Right atrium auricular region (tissue), 2 donors: ENCODE results near the gene ABCC10. TPM values are rescaled to one million over a fixed set of nuclear protein-coding genes. Genes with fewer than 3 reads are reported as not detected.
"Not testable (repeated sequence)": the region's sequence is repeated elsewhere in the genome, so short reads cannot be mapped to it uniquely, and the experiment has no call there.

Experiments used
- DNase-seq: peaks from one replicate; pipeline ENCODE4 v3.0.0-alpha.2; 2019; ENCODE audit warnings: low spot score
- H3K27ac ChIP-seq, 2 donors: fragments of 200-600 bp; sonication (generic); 1 replicate in 1 of 2; 2 replicates in 1 of 2; pipeline ENCODE4 v1.5.1; 2016 to 2019
- H3K27me3 ChIP-seq, 2 donors: fragments of 200-600 bp; sonication (generic); one replicate each; pipeline versions ENCODE4 v1.5.1 to v1.6.0; 2017 to 2019
- H3K36me3 ChIP-seq: fragments of 200-600 bp; sonication (generic); one replicate; pipeline ENCODE4 v1.5.1; 2016
- H3K4me1 ChIP-seq, 2 donors: fragments of 200-600 bp; sonication (generic); one replicate each; pipeline versions ENCODE4 v1.5.1 to v1.6.0; 2017 to 2019
- H3K4me3 ChIP-seq, 2 donors: fragments of 200-600 bp; sonication (generic); 1 replicate in 1 of 2; 2 replicates in 1 of 2; pipeline ENCODE4 v1.5.1; 2017 to 2019; ENCODE audit warnings: mild to moderate bottlenecking in 1 of 2, moderate library complexity in 1 of 2
- H3K9me3 ChIP-seq, 2 donors: fragments of 200-600 bp; sonication (generic); one replicate each; pipeline ENCODE4 v1.5.1; 2019
- CTCF ChIP-seq, 2 donors: fragments of 200-600 bp; sonication (generic); IDR thresholded peaks; one replicate each; pipeline ENCODE4 v1.5.1; 2019; ENCODE audit warnings: antibody characterized with exemption in 2 of 2
- total RNA-seq, 2 donors: library from RNA; depleted of rRNA; stranded (reverse); fragments of >200 nt; gene quantifications; one replicate each; pipeline ENCODE4 v1.1.0, GENCODE V29; 2016

The ABCC10 gene
- total RNA-seq, 2 donors from 2014 or later, result 7.1 to 7.8 TPM

GRCh38 chr6:43413002-43413401, 14.3 kb upstream of the ABCC10 start:
- no peaks in the 10 kb centered on the region for H3K9me3 ChIP-seq
- no peak for TF ChIP-seq CTCF (IDR thresholded peaks at IDR 0.05)
- H3K4me1 ChIP-seq, result no peaks in the 10 kb centered on the region
- no peak for DNase-seq
- no peaks in the 10 kb centered on the region for H3K36me3 ChIP-seq
- no peak overlapping the region for H3K4me3 ChIP-seq
- no peak overlapping the region for H3K27ac ChIP-seq
- no peaks in the 10 kb centered on the region for H3K27me3 ChIP-seq

- not testable (repeated sequence) for H3K27me3 ChIP-seq, H3K4me1 ChIP-seq, H3K27ac ChIP-seq, H3K9me3 ChIP-seq, H3K4me3 ChIP-seq, DNase-seq, H3K36me3 ChIP-seq
Observed at GRCh38 chr6:43415275-43415674, 12.1 kb upstream of the ABCC10 start.

- Histone ChIP-seq H3K27ac (no peak overlapping the region), H3K4me3 (no peak overlapping the region), H3K4me1 (no peaks in the 10 kb centered on the region), H3K9me3 (no peaks in the 10 kb centered on the region), H3K36me3 (no peaks in the 10 kb centered on the region), H3K27me3 (no peaks in the 10 kb centered on the region)
- no peak for DNase-seq
- TF ChIP-seq CTCF (IDR thresholded peaks at IDR 0.05), result no peak
Observed at GRCh38 chr6:43416935-43417334, 10.4 kb upstream of the ABCC10 start.

DNA sequence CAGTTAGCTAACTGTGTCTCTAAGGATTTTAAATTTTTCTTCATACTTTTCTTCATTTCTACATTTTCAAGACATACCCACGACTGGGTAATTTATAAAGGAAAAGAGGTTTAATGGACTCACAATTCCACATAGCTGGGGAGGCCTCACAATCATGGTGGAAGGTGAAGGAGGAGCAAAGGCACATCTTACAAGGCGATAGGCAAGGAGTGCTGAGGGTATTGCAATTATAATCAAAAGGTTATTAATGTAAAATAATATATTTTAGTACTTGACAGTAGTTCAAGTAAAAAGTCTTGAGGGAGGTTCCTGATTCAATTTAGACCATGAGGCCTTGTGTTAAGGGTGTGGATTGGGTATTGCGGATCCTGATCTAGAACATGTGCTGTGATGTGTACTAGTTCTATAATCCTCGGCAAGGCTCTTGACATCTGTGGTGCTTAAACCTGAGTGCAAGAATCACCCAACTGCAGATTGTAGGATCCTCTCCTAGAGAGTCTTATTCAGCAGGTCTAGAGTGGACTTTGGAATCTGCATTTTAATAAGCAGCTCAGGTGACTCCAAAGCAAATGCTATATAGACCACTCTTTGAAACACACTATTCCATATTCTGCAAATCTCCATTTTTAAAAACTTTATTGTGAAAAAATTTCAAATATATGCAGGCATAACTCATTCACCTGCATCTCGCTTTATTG, 7.2 kb upstream of the ABCC10 start:
- Histone ChIP-seq H3K4me1 (no peaks in the 10 kb centered on the region), H3K27me3 (no peaks in the 10 kb centered on the region), H3K36me3 (no peaks in the 10 kb centered on the region), H3K4me3 (no peak overlapping the region), H3K9me3 (no peaks in the 10 kb centered on the region), H3K27ac (no peak overlapping the region)
- no peak for DNase-seq
- TF ChIP-seq CTCF (IDR thresholded peaks at IDR 0.05), result no peak

DNA sequence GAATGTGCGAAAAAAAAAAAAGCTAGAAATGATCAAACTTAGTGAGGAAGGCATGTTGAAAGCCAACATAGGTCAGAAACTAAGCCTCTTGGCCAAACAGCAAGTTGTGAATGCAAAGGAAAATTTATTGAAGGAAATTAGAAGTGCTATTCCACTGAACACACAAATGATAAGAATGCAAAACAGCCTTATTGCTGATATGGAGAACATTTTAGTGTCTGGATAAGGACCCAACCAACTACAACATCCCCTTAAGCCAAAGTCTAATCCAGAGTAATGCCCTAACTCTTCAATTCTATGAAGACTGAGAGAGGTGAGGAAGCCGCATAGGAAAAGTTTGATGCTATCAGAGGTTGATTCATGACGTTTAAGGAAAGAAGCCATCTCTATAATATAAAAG, 5.5 kb upstream of the ABCC10 start:
- TF ChIP-seq CTCF (IDR thresholded peaks at IDR 0.05), result no peak
- no peaks in the 10 kb centered on the region for H3K4me1 ChIP-seq
- no peak overlapping the region for H3K4me3 ChIP-seq
- DNase-seq, result no peak
- H3K36me3 ChIP-seq, result no peaks in the 10 kb centered on the region
- H3K9me3 ChIP-seq, result no peaks in the 10 kb centered on the region
- H3K27ac ChIP-seq, result no peak overlapping the region
- H3K27me3 ChIP-seq, result no peaks in the 10 kb centered on the region

DNA sequence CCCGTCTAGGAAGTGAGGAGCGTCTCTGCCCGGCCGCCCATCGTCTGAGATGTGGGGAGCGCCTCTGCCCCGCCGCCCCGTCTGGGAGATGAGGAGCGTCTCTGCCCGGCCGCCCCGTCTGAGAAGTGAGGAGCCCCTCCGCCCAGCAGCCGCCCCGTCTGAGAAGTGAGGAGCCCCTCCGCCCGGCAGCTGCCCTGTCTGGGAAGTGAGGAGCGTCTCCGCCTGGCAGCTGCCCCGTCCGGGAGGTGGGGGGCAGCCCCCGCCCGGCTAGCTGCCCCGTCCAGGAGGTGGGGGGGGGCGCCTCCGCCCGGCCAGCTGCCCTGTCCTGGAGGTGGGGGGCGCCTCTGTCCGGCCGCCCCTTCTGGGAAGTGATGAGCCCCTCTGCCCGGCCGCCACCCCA, 2.3 kb upstream of the ABCC10 start:
- not testable (repeated sequence) for H3K36me3 ChIP-seq, H3K27ac ChIP-seq, H3K4me3 ChIP-seq, H3K9me3 ChIP-seq, DNase-seq, H3K27me3 ChIP-seq
- peaks cover 0 to 19% of the 10 kb centered on the region in 2 donors for H3K4me1 ChIP-seq

DNA sequence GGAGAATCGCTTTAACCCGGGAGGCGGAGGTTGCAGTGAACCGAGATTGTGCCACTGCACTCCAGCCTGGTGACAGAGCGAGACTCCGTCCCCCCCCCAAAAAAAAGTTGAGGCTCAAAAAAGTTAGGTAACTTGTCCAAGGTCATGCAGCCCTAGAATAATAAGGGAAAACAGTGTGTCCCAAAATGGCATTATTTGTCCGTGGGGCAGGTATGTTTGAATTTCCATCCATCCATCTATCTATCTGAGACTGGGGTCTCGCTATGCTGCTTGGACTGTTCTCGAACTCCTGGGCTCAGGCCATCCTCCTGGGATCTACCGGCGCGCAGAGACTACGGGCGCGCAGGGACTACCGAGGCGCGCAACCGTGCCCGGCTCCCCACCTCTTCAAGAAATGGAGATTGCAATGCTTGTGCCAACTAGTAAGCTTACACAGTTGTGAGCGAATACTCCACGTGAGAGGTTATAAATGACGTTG, 374 bp upstream of the ABCC10 start:
- no peak for DNase-seq
- Histone ChIP-seq H3K9me3 (no peaks in the 10 kb centered on the region), H3K27ac (peak overlapping the region; percentile 83 to 89), H3K4me3 (peak overlapping the region; percentile 66 to 82), H3K36me3 (no peaks in the 10 kb centered on the region), H3K4me1 (peaks cover 0 to 19% of the 10 kb centered on the region in 2 donors), H3K27me3 (no peaks in the 10 kb centered on the region)
- no peak for TF ChIP-seq CTCF (IDR thresholded peaks at IDR 0.05)
